ENCODE measurements around the gene SERTM2. TPM values are rescaled to one million over a fixed set of nuclear protein-coding genes. Genes with fewer than 3 reads are reported as not detected.

Gene SERTM2
- not detected in 2 replicates for total RNA-seq

GRCh38 chrX:111511477-111511876 lies at the start of gene SERTM2:
Gene SERTM2, plus strand, starts transcription at chrX:111511645. Its CDS starts 7,213 bp downstream, at chrX:111518858.

Other genes starting within 250 kb of the SERTM2 start
- gene CAPN6, start 241.2 kb upstream of the SERTM2 start, total RNA-seq: under 0.01 and 0.13 TPM in 2 replicates
- under 0.01 TPM in 1 of 2 replicates, not detected in the other for gene DCX, start 99.5 kb upstream of the SERTM2 start, total RNA-seq
- 20.4 and 24.3 TPM in 2 replicates for gene ALG13, start 169.5 kb downstream of the SERTM2 start, total RNA-seq

All from mesangial cell (primary cell).